GM18520 (cell line): ENCODE results near the gene CERS1.

Experiments used
- ATAC-seq: cut with Tn5 transposase; IDR thresholded peaks from one replicate; pipeline ENCODE4 v1.9.1; 2021; ENCODE audit not compliant: unreplicated experiment

Gene CERS1

DNA sequence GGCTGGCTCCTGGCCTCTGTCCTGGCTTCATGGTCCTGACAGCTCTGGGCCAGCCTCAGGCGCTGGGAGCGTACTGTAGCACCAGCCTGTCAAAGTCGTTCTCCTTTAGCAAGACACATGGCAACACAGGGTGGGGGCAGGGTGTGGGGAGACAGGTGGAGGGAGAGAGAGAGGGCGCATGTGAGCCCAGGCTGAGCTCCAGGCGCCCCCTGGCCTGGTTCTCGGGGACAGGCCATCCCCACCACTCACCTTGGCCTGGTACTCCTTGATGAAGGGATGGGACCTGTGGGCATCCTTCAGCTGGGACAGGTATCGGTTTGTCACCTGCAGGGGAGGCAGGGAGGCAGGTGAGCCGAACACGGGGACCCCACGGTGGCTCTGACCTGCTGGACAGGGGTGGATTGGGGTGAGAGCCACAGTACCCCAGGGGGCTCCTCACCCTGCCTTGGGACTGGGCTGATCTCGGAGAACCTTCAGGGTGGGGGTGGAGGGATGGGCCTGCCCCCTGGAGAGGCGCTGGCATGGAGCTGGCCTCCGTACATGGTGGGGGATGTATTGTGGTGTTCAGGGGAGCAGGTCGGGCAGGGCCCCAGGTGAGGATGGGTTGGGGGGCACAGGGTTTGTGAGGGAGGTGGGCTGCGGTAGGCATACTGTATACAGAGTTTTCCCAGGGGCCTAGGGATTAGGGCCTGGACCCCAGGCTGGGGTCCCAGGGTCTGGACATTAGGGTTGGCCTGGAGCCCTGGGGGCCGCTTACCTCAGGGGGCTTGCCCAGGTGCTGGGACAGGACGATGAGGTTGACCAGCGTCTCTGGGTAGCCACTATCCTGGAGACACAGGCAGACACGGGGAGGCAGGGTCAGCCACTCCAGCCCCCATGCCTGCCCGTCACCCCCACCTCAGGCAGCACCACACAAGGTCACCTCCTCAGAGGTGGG, 3.9 kb upstream of the CERS1 start:
- ATAC-seq: no peak

DNA sequence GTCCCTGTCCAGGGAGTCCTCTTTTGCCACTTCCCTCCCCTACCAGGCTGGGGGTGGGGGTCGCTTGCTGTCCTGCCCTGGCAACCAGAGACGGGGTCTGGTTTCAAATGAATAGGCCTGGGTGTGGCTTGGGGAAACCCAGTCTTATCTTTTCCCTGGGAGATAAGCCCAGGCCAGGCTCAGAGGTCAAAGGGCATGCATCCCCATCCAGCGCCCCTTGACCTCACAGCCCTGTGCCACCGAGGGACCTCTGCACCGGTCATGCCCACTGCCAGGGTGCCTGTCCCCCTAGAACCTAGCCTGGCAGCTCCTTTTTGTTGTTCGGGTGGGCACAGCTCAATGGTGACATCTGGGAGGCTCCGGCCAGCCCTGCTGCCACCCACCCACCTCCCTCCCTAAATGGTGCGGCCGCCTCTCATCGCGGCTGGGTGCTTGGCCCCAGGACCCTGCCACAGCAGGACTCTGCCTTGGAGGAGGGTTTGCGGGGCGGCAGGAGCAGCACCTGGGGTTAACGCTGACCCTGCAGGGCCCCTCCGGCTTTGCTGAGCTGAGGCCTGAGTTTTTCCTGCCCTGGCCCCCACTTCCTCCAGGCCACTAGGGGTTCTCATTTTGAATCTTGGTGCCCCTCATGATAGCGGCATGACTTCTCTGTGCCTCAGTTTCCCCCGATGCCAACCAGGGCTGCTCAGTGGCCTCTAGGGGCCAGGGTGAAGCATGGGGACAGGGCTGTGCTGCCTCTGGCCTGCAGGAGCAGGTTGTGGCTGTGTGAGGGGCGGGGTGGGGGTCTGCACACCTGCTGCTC, 2.9 kb upstream of the CERS1 start:
- no peak for ATAC-seq

DNA sequence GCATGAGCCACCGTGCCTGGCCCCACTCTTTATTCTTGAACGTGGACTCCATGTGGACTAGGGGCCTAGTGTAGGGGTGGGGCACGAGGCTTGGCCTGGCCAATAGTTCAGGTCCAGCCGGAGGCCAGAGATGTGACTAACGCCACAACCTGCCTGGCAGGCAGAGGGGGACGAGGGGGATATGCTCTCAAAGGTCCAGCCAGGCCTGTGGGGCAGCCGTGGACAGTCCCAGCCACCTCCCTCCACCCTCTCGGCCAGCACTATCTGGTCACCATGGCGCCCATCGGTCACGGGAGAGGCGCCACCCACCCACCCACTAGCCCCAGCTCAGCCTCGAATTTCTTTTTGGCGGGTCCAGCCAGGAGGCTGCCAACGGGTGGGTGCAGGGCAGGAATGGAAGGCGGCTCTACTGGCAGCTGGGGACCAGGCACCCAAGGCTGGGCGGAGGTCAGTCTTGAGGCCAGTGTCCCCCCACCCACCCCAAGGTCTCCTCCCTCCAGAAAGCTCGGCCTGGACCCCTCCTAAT, 2.2 kb upstream of the CERS1 start:
- no peak for ATAC-seq

DNA sequence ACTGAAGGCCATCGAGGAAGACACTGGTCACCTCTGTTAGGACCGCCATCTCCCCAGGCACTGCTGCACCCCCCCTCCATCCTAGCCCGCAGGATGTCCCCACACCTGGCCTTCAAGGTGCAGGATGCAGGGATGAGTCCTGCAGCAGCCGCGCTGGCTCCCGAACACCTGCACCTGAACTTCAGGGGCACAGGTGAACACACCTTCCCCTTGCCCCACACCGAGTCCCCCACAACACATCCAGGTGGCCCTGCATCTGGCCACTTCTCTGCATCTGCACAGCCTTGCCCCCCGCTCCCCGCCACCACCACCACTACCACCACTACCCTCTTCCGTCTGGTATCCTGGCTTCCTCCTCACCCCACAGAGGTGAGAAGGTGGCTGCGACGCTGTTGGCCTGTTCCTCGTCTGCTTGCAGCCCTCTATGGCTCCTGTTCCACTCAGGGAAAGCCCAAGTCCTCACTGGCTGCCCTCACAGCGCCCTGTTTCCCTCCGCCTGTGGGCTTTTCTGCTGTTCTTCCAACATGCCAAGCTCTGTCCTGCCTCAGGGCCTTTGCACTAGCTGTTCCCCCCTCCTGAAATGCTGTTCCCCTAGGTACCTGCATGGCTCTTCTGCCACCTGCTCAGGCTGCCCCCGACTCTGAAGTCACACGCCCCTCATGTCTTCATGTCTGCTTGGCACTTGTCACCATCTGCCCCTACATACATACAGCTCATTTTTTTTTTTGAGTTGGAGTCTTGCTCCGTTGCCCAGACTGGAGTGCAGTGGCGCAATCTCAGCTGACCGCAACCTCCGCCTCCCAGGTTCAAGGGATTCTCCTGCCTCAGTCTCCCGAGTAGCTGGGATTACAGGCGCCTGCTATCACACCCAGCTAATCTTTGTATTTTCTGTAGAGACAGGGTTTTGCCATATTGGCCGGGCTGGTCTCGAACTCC, 1.4 kb upstream of the CERS1 start:
- ATAC-seq: no peak

DNA sequence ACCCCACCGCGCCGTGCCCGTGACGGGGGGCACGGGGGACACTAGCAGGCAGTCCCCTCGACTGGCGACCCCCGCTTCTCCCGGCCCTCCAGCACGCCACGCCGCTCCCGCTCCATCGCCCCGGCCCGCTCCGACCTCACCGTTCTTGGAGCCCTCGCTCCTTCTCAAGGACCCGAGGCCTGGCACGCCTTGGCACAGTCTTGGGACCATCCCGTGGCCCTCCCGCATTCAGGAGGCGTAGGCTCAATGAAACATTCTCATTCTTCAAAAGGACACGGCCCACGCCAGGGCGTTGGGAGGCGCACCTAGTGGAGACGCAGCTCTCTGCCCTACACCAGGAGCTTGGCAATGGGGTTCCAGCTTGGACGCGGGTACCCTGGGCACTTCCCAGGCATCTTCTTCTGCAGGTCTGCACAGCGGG, 473 bp upstream of the CERS1 start:
- no peak for ATAC-seq

DNA sequence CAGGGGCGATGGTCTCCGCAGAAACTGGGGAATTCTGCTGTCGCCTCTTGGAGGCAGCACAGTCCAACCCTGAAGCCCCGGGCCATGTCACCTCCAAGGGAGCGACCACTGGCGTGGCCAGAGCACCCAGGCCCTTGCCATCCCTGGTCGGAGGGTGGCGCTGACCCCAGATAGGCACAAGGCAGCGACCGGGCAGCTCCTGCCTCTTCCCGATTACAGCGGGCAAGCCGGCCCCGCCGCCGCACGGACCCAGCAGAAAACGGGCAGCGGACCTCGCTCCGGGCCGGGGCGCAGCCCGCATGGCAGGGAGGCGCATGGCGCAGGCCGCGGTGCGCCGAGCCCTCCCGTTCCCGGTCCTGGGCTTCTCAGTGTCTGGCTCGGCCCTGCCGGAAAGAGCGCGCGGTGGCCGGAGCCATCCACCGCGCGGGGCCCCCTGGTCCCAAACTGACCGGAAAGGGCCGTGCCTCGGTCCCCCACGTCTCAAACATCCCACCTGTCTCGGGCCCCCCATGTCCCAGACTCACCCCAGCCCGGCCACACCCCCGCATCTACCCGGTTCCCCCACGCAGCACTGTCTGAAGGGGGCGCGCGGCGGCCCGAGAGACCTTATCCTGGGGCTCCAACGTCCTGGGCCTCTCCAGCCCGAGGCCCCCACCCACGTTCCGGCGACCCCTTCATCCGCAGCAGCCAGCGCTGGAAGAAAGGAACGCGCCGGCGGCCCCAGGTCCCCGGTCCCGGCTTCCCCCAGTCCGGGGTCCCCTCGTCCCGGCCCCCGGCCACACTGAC, 727 bp downstream of the CERS1 start:
- no peak for ATAC-seq

DNA sequence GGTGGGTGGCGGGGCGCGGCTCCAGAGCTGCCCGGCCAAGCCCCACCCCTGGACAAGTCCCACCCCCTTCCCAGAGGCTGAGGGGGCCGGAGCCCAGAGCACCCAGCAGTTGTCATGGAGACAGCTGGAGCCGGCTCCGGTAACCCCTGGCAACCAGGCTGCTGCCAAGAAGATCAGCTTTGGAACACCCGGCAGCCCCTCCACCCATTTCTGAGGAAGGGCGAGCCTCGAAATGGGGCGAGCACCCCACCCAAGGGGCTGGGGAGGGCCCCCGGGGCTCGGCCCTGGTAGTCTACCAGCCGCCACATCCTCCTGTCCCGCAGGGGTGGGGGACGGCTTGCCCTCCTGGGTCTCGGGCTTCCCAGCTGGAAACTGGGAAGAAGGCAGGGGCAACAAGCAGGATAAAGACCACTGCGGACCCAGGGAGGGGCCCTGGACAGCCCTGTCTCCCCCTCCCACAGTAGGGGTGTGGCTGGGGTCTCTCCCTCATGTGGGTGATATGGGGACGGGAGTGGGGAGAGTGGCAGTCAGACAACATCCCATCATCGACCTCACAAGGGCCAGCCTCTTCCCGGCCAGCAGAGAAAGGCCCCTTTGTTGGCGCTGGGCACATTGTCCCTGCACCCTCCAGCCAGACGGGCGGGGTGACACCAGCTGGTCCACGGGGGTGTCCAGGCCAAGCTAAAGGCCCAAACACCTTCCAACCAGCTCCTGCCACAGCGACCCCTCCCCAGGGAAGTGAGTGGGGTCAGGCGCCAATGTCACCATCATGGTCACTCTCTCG, 1.5 kb downstream of the CERS1 start:
- no peak for ATAC-seq

DNA sequence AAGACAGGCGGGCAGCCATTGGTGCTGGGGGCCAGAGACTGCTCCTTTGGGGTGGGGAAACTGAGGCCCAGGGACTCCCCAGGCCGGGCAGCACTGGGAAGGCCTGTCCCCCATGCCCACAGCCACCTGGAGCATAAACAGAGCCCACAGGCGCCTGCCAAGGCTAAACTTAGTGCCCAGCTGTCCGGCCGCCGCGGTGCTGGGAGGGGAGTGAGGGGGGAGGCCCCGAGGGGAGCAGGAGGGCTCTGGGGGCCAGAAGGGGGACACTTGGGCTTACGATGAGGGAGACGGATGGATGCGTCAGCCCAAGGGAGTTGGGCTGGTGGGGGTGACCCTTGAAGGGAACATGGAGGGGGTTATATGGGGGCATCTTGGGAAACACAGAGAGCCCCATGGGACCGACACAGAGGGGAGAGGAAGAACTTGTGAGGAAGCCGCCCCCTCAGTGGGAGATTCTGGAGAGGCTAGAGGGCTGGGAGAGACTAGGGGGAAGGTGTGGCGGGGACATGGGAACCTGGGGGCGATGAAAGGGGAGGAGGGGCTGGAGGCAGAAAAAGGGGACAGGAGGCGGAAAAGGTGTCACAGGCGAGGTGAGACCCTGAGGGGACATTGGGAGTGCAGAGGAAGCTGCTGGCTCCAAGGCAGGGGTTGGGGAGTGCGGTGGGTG, 2.2 kb downstream of the CERS1 start:
- no peak for ATAC-seq

DNA sequence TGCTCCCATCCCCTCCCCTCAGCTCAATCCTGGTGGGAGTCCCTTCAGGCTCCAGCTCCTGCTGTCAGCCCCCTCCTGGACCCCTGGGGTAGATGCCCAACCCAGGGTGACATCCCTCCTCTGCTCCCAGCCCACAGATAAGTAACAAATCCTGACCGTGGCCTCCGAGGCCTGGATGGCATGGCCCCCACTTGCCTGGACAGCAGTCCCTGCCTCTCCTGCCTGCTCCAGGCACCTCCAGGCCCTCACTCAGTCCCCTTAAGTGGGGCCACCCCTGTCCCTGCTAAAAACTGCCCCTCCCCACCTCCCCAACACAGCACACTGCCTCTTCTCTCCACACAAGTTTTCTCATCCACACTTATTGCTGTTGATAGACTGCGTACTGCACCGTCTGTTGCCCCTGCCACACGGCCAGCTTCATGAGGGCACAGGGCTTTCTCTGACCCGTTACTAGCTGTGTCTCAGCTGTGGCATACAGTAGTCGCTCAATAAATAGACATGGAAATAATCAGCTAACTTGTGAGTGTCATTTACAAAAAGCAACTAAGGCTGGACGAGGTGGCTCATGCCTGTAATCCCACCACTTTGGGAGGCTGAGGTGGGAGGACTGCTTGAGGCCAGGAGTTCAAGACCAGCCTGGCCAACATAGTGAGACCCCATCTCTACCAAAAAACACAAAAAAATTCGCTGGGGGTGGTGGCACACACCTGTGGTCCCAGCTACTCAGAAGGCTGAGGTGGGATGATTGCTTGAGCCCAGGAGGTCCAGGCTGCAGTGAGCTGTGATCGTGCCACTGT, 5.8 kb downstream of the CERS1 start:
- no peak for ATAC-seq

DNA sequence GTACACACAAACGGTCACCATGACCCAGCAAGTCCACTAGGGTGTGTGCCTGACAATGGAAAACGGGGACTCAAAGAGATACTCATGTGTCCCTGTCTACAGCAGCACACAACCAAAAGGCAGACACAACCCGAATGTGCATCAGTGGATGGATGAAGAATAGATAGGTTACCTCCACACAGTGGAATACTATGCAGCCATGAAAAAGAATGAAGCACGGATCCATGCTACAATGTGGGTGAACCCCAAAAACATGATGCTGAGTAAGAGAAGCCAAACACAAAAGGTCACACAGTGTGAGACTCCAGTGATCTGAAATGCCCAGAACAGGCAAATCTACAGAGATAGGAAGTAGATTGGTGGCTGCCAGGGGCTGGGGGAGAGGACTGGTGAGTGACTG, 9.0 kb downstream of the CERS1 start:
- ATAC-seq: no peak

DNA sequence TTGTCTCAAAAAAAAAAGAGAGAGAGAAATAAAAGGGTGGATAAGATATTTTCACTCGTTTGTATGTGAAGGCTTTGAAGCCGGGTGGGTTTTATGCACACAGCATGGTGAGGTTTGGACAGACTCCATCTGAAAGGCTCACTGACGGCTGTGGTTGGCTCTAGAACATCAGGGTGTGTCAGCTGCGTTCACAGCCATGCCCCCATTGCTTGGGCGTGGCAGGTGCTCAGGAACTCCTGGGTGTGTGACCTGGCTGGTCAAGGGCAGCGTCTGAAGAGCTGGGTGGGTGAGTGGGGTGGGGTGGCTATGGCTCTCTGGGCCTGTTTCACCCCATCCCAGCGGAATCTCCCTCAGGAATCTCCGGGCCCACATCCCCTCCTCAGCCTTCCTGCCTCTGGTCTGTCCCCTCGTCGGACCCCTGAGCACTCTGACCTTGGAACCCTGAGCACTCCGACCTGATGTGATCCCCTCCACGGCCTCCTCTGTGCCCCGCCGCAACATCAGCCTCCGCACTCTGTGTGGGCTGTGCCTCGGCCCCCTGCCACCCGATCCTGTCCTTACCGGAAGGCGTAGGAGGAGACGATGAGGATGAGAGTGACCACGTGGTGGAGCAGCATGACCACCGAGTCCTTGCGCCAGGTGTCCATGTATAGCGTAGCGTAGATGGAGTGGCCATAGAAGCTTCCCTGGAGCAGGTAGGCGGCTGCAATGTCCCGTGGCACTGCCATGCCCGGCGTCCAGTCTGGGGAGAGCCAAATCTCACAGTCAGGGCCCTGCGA, 12.2 kb downstream of the CERS1 start:
- ATAC-seq: no peak

DNA sequence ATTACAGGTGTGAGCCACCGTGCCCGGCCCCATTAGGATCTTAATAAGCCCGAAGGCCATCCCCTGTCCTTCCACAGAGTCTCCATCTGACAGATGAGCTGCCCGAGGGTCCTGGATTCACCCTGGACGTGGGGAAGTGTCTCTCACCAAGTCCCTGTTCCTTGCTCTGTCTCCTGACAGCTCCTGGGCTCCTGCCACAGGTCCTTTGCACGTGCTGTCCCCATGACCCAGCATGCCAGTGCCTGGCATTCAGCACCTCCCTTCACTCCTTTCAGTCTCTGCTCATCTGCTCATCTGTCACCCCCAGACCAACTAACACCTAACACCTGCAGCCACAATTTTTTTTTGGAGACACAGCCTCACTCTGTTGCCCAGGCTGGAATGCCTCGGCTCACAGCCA, 14.5 kb downstream of the CERS1 start:
- ATAC-seq: no peak

DNA sequence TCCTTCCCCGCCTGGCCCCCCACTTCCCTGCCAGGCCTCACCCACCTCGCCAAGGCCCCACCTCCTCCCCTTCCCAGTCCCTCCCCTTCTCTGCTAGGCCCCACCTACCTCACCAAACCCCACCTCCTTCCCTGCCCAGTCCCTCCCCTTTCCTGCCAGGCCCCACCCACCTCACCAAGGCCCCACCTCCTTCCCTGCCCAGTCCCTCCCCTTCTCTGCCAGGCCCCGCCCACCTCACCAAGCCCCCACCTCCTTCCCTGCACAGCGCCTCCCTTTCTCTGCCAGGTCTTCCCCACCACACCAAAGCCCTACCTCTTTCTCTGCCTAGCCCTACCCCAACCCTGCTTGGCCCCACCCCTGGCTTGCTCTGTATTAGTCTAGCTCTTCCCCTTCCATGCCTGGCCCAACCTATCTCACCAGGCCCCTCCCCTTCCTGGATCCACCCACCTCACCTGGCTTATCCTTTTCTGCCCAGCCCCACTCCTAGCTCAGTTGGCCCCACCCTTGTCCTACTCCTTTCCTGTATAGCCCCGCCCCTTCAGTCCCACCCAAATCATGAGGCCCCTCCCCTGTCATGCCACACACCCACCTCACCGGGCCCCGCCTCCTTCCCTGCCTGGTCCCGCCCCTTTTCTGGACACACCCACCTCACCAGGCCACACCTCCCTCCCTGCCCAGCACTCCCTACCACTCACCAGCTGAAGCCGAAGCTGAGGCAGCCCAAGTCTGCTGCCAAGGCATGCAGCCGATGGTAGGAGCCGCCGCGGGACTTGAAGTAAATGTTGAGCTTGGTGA, 16.2 kb downstream of the CERS1 start:
- ATAC-seq: no peak

DNA sequence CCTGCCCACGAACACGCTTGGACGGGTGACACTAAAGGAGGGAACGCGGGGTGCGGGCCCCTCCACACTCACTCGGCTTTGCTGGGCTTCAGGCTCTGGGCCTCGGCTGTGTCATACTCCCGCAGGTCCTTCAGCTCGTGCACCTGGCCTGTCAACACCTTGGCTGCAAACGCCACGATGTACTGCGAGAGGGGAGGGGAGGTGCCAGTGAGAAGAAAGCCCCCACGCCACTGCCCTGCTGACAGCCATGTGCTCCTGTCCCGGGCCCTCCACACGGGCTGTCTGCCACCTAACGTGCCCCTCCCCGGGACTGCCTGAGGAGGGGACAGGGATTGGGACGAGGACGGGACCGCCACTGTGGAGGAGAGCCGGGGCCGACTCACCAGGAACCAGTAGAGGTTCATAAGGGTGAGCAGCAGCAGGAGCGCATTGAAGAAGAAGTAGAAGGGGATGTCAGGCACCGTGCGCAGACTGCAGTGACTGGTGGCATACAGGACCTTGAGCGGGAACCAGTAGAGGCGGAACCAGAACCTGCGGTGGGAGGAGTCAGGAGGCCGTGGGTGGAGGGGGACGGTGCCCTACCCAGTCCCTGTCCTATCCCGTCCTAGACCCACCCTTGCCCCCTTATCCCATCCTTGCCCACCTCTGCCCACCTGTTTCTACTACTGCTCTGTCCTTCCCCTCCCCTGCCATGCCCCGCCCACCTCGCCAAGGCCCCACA, 16.9 kb downstream of the CERS1 start:
- no peak for ATAC-seq

DNA sequence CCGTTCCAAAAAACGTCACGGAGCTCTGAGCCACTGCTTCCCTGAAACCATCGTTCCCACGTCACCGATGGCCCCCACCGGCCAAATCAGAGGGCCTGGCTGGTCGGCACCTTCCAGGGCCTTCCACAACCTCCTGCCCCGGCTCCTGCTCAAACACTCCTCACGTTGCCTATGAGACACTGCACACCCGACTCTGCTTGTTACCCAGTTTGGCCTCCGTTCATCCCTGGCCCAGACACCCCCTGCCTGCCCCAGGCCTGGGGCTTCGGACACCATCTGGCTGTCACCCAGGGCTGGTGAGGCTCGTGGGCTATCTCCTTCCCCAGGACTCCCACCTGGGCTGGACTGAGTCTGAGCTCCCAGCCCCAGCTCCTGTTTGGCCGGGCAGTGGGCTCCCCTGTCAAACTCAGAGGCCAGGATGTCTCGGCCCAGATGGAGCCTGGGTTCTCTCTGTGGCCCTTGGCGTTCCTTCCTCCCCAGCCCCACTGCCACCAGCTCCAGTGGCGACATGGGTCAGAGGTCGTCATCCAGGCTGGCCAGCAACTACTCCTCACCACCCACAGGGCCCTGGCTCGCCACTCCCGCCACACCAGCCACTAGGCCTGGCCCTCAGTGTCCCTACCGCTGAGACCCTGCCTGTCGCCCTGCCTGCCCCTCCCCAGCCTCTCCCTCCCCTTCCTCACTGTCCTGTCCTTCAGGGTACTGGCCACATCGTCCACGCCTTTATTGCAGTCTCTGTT, 17.7 kb downstream of the CERS1 start:
- no peak for ATAC-seq
